IMR-90 (cell line): ENCODE data around the gene C1orf141. TPM values are rescaled to one million over a fixed set of nuclear protein-coding genes. Genes with fewer than 3 reads are reported as not detected.

Experiments
- ATAC-seq: fragments of 200-7000 bp; cut with Tn5 transposase; 2 replicates; pipeline ENCODE4 v1.9.1; 2020; ENCODE audit warnings: low read depth, mild to moderate bottlenecking, moderate library complexity
- BruUV-seq: library from RNA; stranded (reverse); fragments of 400-500 nt; replicated peaks from 2 replicates; lab custom pipeline; 2021; lab: Mats Ljungman, UMichigan
- CTCF ChIA-PET: fragments of 300-600 bp; formaldehyde crosslinking; extraction: SDS; loops from one replicate; lab custom pipeline; 2021; ENCODE audit warnings: antibody characterized with exemption; lab: Yijun Ruan, JAX
- POLR2A ChIA-PET: fragments of 300-600 bp; sonication (Branson Sonifier 250); formaldehyde crosslinking; loops from one replicate; lab custom pipeline; 2022; ENCODE audit warnings: antibody characterized with exemption; ENCODE audit not compliant: unreplicated experiment; lab: Charles Lee
- DNase-seq: peaks from one replicate; pipeline ENCODE4 v3.0.0; 2013
- H2AFZ ChIP-seq: replicated peaks from 2 replicates; pipeline ENCODE3; 2013; ENCODE audit warnings: low read length, mild to moderate bottlenecking; ENCODE audit not compliant: poor library complexity
- H2AK5ac ChIP-seq: 2 replicates; pipeline ENCODE4 v1.6.1; 2013; ENCODE audit warnings: low read depth, low read length, inconsistent platforms
- H2AK9ac ChIP-seq: replicated peaks from 2 replicates; pipeline ENCODE3; 2013; ENCODE audit warnings: mild to moderate bottlenecking, low read depth, low read length, moderate library complexity; ENCODE audit not compliant: poor library complexity
- H2BK120ac ChIP-seq: 2 replicates; pipeline ENCODE4 v1.6.1; 2013; ENCODE audit warnings: low read depth, low read length, inconsistent platforms
- H2BK15ac ChIP-seq: 3 replicates; pipeline ENCODE4 v1.6.1; 2013; ENCODE audit warnings: low read depth, low read length, inconsistent platforms
- H2BK20ac ChIP-seq: 2 replicates; pipeline ENCODE4 v1.6.1; 2013; ENCODE audit warnings: low read depth, mild to moderate bottlenecking, inconsistent platforms, low read length, moderate library complexity
- H2BK5ac ChIP-seq: 2 replicates; pipeline ENCODE4 v1.6.1; 2013; ENCODE audit warnings: mild to moderate bottlenecking, low read depth, low read length, inconsistent platforms; ENCODE audit not compliant: poor library complexity, severe bottlenecking
- H3K14ac ChIP-seq: replicated peaks from 2 replicates; pipeline ENCODE4 v1.6.1; 2013; ENCODE audit warnings: low read depth, low read length, inconsistent platforms
- H3K18ac ChIP-seq: 2 replicates; pipeline ENCODE4 v1.6.1; 2013; ENCODE audit warnings: low read depth, low read length, control low read depth
- H3K23ac ChIP-seq: 2 replicates; pipeline ENCODE4 v1.6.1; 2013; ENCODE audit warnings: low read depth, low read length, inconsistent platforms
- H3K27ac ChIP-seq: 2 replicates; pipeline ENCODE4 v1.5.1; 2013; ENCODE audit warnings: mild to moderate bottlenecking, control low read depth, low read length; ENCODE audit not compliant: insufficient read depth
- H3K27me3 ChIP-seq: 2 replicates; pipeline ENCODE4 v1.6.1; 2013; ENCODE audit warnings: low read length; ENCODE audit not compliant: control insufficient read depth, insufficient read depth
- H3K36me3 ChIP-seq: 2 replicates; pipeline ENCODE4 v1.6.1; 2013; ENCODE audit warnings: low read length, mixed read lengths; ENCODE audit not compliant: control insufficient read depth, insufficient read depth
- H3K4ac ChIP-seq: 2 replicates; pipeline ENCODE4 v1.6.1; 2013; ENCODE audit warnings: low read depth, low read length, inconsistent platforms
- H3K4me1 ChIP-seq: 2 replicates; pipeline ENCODE4 v1.6.1; 2013; ENCODE audit warnings: low read length, mixed read lengths; ENCODE audit not compliant: control insufficient read depth, insufficient read depth
- H3K4me2 ChIP-seq: 2 replicates; pipeline ENCODE4 v1.6.1; 2013; ENCODE audit warnings: low read depth, mild to moderate bottlenecking, control low read depth, low read length, moderate library complexity
- H3K4me3 ChIP-seq: 2 replicates; pipeline ENCODE4 v1.5.1; 2013; ENCODE audit warnings: low read depth, mild to moderate bottlenecking, control low read depth, low read length, moderate library complexity; ENCODE audit not compliant: insufficient read depth
- H3K56ac ChIP-seq: 2 replicates; pipeline ENCODE4 v1.6.1; 2013; ENCODE audit warnings: low read length, inconsistent platforms; ENCODE audit not compliant: insufficient read depth; ENCODE audit errors: extremely low read depth
- H3K79me1 ChIP-seq, 2 experiments: 2 replicates each; pipeline ENCODE4 v1.6.1; 2013; ENCODE audit warnings: low read length in 2 of 2, inconsistent platforms in 1 of 2, low read depth in 1 of 2
- H3K9ac ChIP-seq: 2 replicates; pipeline ENCODE4 v1.6.1; 2013; ENCODE audit warnings: low read depth, low read length, control low read depth
- H3K9me1 ChIP-seq: 2 replicates; pipeline ENCODE4 v1.6.1; 2013; ENCODE audit warnings: low read length, inconsistent platforms; ENCODE audit not compliant: insufficient read depth
- H3K9me3 ChIP-seq: 2 replicates; pipeline ENCODE4 v1.6.1; 2013; ENCODE audit warnings: low read length; ENCODE audit not compliant: control insufficient read depth, insufficient read depth
- H4K20me1 ChIP-seq: 2 replicates; pipeline ENCODE4 v1.6.1; 2013; ENCODE audit warnings: low read length, inconsistent platforms; ENCODE audit not compliant: insufficient read depth
- H4K5ac ChIP-seq: 2 replicates; pipeline ENCODE4 v1.6.1; 2013; ENCODE audit warnings: mild to moderate bottlenecking, low read depth, low read length, control low read depth
- H4K8ac ChIP-seq, 2 experiments: 2 replicates each; pipeline ENCODE4 v1.6.1; 2013; ENCODE audit warnings: low read depth in 2 of 2, low read length in 2 of 2, control low read depth in 1 of 2, inconsistent platforms in 1 of 2
- H4K91ac ChIP-seq: 2 replicates; pipeline ENCODE4 v1.6.1; 2013; ENCODE audit warnings: low read depth, low read length, inconsistent platforms; ENCODE audit not compliant: insufficient read depth
- BHLHE40 ChIP-seq: fragments of 150-350 bp; IDR thresholded peaks from 2 replicates; pipeline ENCODE4 v1.6.1; 2016; ENCODE audit warnings: mild to moderate bottlenecking, low read depth, low read length
- CEBPB ChIP-seq: IDR thresholded peaks from 2 replicates; pipeline ENCODE4 v1.6.1; 2012; ENCODE audit warnings: low read depth, low read length, improper control_type of control experiment
- CHD1 ChIP-seq: IDR thresholded peaks from 2 replicates; pipeline ENCODE4 v1.6.1; 2012; ENCODE audit warnings: low read depth, low read length, improper control_type of control experiment
- FOS ChIP-seq: fragments of 150-350 bp; IDR thresholded peaks from 2 replicates; pipeline ENCODE4 v1.6.1; 2016; ENCODE audit warnings: low read depth, low read length
- MAFK ChIP-seq: IDR thresholded peaks from 2 replicates; pipeline ENCODE4 v1.6.1; 2012; ENCODE audit warnings: low read depth, low read length, improper control_type of control experiment
- MAZ ChIP-seq: IDR thresholded peaks from 2 replicates; pipeline ENCODE4 v1.6.1; 2012; ENCODE audit warnings: low read depth, mild to moderate bottlenecking, low read length, improper control_type of control experiment, moderate library complexity, borderline replicate concordance
- MXI1 ChIP-seq: IDR thresholded peaks from 2 replicates; pipeline ENCODE4 v1.6.1; 2012; ENCODE audit warnings: low read depth, mild to moderate bottlenecking, low read length, moderate library complexity, borderline replicate concordance
- NFE2L2 ChIP-seq: fragments of 150-350 bp; IDR thresholded peaks from 2 replicates; pipeline ENCODE4 v1.6.1; 2016; ENCODE audit warnings: low read depth, mild to moderate bottlenecking, low read length
- POLR2A ChIP-seq: IDR thresholded peaks from 2 replicates; pipeline ENCODE4 v1.6.1; 2012; ENCODE audit warnings: mild to moderate bottlenecking, low read depth, low read length
- RAD21 ChIP-seq: IDR thresholded peaks from 2 replicates; pipeline ENCODE4 v1.6.1; 2012; ENCODE audit warnings: low read length, improper control_type of control experiment
- RFX5 ChIP-seq: IDR thresholded peaks from 2 replicates; pipeline ENCODE4 v1.8.0; 2012; ENCODE audit warnings: low read depth, mild to moderate bottlenecking, low read length, moderate library complexity
- USF2 ChIP-seq: fragments of 150-350 bp; IDR thresholded peaks from 2 replicates; pipeline ENCODE4 v1.6.1; 2017; ENCODE audit warnings: mild to moderate bottlenecking, antibody characterized with exemption, low read length, low read depth
- WGBS, 2 experiments: methylation state at CpG; one replicate each; pipeline versions ENCODE4 v1.1.5 to v1.1.7; 2013; ENCODE audit warnings: missing lambda C conversion rate in 2 of 2; ENCODE audit not compliant: insufficient read length in 1 of 2; ENCODE audit errors: extremely low coverage in 2 of 2; 5-methylcytosine and 5-hydroxymethylcytosine counted together
- dilution Hi-C: fragments of 300-500 bp; cut with HindIII; formaldehyde crosslinking; loops from one replicate; pipeline ENCODE4 v1.14.3; 2018; ENCODE audit warnings: low sequenced_read_pairs; ENCODE audit not compliant: unreplicated experiment
- in situ Hi-C: fragments of 300-500 bp; cut with MboI; formaldehyde crosslinking; loops from 3 replicates; pipeline ENCODE4 v1.14.3; 2019; ENCODE audit warnings: low sequenced_read_pairs, inconsistent platforms, mixed read lengths
- intact Hi-C: fragments of 100-400 bp; cut with micrococcal nuclease; formaldehyde crosslinking; loops from 2 replicates; pipeline ENCODE4 v1.10.0; 2022
- polyA plus RNA-seq, 3 experiments: library from polyadenylated mRNA; depleted of rRNA; stranded (reverse); fragments of >200 nt; gene quantifications; 2 replicates each; pipeline ENCODE4 v1.2.3, GENCODE V29; 2012; ENCODE audit warnings: low replicate concordance in 1 of 3
- total RNA-seq: library from RNA; depleted of rRNA; stranded (reverse); fragments of >200 nt; gene quantifications from 2 replicates; pipeline ENCODE4 v1.2.3, GENCODE V29; 2012
- TF ChIP-seq, protein P1 (sequence below): conservative IDR thresholded peaks from 2 replicates; pipeline ENCODE4 v1.5.1; 2012; ENCODE audit warnings: mild to moderate bottlenecking, low read depth, low read length, improper control_type of control experiment
- TF ChIP-seq, protein P2 (sequence below): fragments of 150-350 bp; IDR thresholded peaks from 2 replicates; pipeline ENCODE4 v1.6.1; 2016; ENCODE audit warnings: low read depth, mild to moderate bottlenecking, low read length, moderate library complexity, borderline replicate concordance

C1orf141 gene
- total and polyA plus RNA-seq, 2 of the 4 experiments (the other 2 are of a cell fraction): not detected

- H3K9me3 ChIP-seq: no peaks in the 10 kb centered on the region
- intact Hi-C loops: no loop called here
- WGBS, 2 experiments: 100% methylated on average over 1 of the region's 3 CpGs; no CpG with 5 or more reads in 1 of the 2 experiments
- no peak overlapping the region for H4K5ac ChIP-seq
- no peak overlapping the region for H3K4ac ChIP-seq
- dilution Hi-C loops: no loop called here
- no peak overlapping the region for H3K14ac ChIP-seq
- no peak overlapping the region for H3K4me2 ChIP-seq
- in situ Hi-C loops: no loop called here
- H2BK15ac ChIP-seq: no peak overlapping the region
- no peak overlapping the region for H3K23ac ChIP-seq
- H3K4me1 ChIP-seq: peaks cover 4% of the 10 kb centered on the region; the same call in 1 of the 2 replicates
- H3K4me3 ChIP-seq: no peak overlapping the region
- no peak overlapping the region for H3K56ac ChIP-seq
- H4K8ac ChIP-seq: no peak overlapping the region
- no peak overlapping the region for H2AFZ ChIP-seq
- H3K36me3 ChIP-seq: no peaks in the 10 kb centered on the region
- no peak overlapping the region for H2BK5ac ChIP-seq
- ChIA-PET CTCF (interaction anchor here (0.9 to 1.2 kb wide), 2 partner anchors 10 to 11 kb away, joined by 4 read pairs; no protein-coding TSS in a partner anchor), POLR2A (no interaction called here)
- H2AK5ac ChIP-seq: no peak overlapping the region
- no peaks in the 10 kb centered on the region for H3K27me3 ChIP-seq
- TF ChIP-seq NFE2L2 (no peak), FOS (no peak), BHLHE40 (no peak), RAD21 (no peak), USF2 (no peak), CEBPB (no peak), CHD1 (no peak), MAZ (no peak), MAFK (no peak), POLR2A (no peak), MXI1 (no peak), RFX5 (no peak)
- TF ChIP-seq, protein P1, sequence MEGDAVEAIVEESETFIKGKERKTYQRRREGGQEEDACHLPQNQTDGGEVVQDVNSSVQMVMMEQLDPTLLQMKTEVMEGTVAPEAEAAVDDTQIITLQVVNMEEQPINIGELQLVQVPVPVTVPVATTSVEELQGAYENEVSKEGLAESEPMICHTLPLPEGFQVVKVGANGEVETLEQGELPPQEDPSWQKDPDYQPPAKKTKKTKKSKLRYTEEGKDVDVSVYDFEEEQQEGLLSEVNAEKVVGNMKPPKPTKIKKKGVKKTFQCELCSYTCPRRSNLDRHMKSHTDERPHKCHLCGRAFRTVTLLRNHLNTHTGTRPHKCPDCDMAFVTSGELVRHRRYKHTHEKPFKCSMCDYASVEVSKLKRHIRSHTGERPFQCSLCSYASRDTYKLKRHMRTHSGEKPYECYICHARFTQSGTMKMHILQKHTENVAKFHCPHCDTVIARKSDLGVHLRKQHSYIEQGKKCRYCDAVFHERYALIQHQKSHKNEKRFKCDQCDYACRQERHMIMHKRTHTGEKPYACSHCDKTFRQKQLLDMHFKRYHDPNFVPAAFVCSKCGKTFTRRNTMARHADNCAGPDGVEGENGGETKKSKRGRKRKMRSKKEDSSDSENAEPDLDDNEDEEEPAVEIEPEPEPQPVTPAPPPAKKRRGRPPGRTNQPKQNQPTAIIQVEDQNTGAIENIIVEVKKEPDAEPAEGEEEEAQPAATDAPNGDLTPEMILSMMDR: no peak
- TF ChIP-seq, protein P2, sequence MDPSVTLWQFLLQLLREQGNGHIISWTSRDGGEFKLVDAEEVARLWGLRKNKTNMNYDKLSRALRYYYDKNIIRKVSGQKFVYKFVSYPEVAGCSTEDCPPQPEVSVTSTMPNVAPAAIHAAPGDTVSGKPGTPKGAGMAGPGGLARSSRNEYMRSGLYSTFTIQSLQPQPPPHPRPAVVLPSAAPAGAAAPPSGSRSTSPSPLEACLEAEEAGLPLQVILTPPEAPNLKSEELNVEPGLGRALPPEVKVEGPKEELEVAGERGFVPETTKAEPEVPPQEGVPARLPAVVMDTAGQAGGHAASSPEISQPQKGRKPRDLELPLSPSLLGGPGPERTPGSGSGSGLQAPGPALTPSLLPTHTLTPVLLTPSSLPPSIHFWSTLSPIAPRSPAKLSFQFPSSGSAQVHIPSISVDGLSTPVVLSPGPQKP: no peak
- no peak overlapping the region for H2BK20ac ChIP-seq
- BruUV-seq: no TSS peak
- no peak overlapping the region for H2BK120ac ChIP-seq
- no peak overlapping the region for H3K27ac ChIP-seq
- H3K79me1 ChIP-seq: no peaks in the 10 kb centered on the region
- DNase-seq: no peak
- H4K20me1 ChIP-seq: no peaks in the 10 kb centered on the region
- no peak overlapping the region for H3K18ac ChIP-seq
- H3K9ac ChIP-seq: no peak overlapping the region
- no peak overlapping the region for H4K91ac ChIP-seq
- H2AK9ac ChIP-seq: no peak overlapping the region
- no peak for ATAC-seq
- no peaks in the 10 kb centered on the region for H3K9me1 ChIP-seq
These were observed 4.2 kb upstream of the C1orf141 start for GRCh38 chr1:67138813-67139499.
